SH-SY5Y (cell line): ENCODE results near the gene S100A14.

Experiments used
- GATA2 ChIP-seq: IDR thresholded peaks from 2 replicates; pipeline ENCODE4 v1.6.1; 2011; ENCODE audit warnings: mild to moderate bottlenecking, low read depth, low read length
- GATA3 ChIP-seq: IDR thresholded peaks from 2 replicates; pipeline ENCODE4 v1.6.1; 2011; ENCODE audit warnings: low read depth, mild to moderate bottlenecking, low read length, moderate library complexity

S100A14 gene

GRCh38 chr1:153598309-153599172, 17.6 kb downstream of the S100A14 start:
- TF ChIP-seq GATA3 (no peak), GATA2 (no peak)

- TF ChIP-seq GATA2, result no peak
- no peak for TF ChIP-seq GATA3
Measured at GRCh38 chr1:153597206-153597605, 18.9 kb downstream of the S100A14 start.

GRCh38 chr1:153592748-153593147, 23.4 kb downstream of the S100A14 start:
- TF ChIP-seq GATA2 (no peak), GATA3 (no peak)

GRCh38 chr1:153588482-153588881, 27.6 kb downstream of the S100A14 start:
- TF ChIP-seq GATA2 (no peak), GATA3 (no peak)

GRCh38 chr1:153587314-153587713, 28.8 kb downstream of the S100A14 start:
- peak; percentile 69; the same call in 1 of the 2 replicates for TF ChIP-seq GATA2
- 0 out of 2 replicates have a peak, but pooled peaks have one; percentile 29 for TF ChIP-seq GATA3

- TF ChIP-seq GATA2, result no peak
- no peak for TF ChIP-seq GATA3
Measured at GRCh38 chr1:153586347-153586746, 29.8 kb downstream of the S100A14 start.

- no peak for TF ChIP-seq GATA2
- no peak for TF ChIP-seq GATA3
Measured at GRCh38 chr1:153585006-153585405, 31.1 kb downstream of the S100A14 start.

- TF ChIP-seq GATA2, result no peak
- TF ChIP-seq GATA3, result no peak
Measured at GRCh38 chr1:153583976-153584375, 32.1 kb downstream of the S100A14 start.

GRCh38 chr1:153578936-153579335, 37.2 kb downstream of the S100A14 start:
- TF ChIP-seq GATA3 (no peak), GATA2 (no peak)

- no peak for TF ChIP-seq GATA3
- TF ChIP-seq GATA2, result no peak
Measured at GRCh38 chr1:153578490-153578889, 37.6 kb downstream of the S100A14 start.

GRCh38 chr1:153577624-153578051, 38.5 kb downstream of the S100A14 start:
- no peak for TF ChIP-seq GATA2
- TF ChIP-seq GATA3, result no peak

GRCh38 chr1:153577138-153577537, 39.0 kb downstream of the S100A14 start:
- TF ChIP-seq GATA2 (no peak), GATA3 (no peak)

GRCh38 chr1:153573351-153573750, 42.8 kb downstream of the S100A14 start:
- TF ChIP-seq GATA2, result no peak

- no peak for TF ChIP-seq GATA2
- no peak for TF ChIP-seq GATA3
Measured at GRCh38 chr1:153572569-153573015, 43.5 kb downstream of the S100A14 start.

- no peak for TF ChIP-seq GATA3
- TF ChIP-seq GATA2, result no peak
Measured at GRCh38 chr1:153571706-153572105, 44.4 kb downstream of the S100A14 start.
